OCI-LY1 (cell line): ENCODE measurements around the gene HPS3.

ENCODE experiments used
- H2AFZ ChIP-seq: fragments of 200-600 bp; sonication (generic), shearing (Covaris generic); 2 replicates; pipeline ENCODE4 v1.6.0; 2014; ENCODE audit warnings: antibody characterized with exemption, mild to moderate bottlenecking, low read length
- H3F3A ChIP-seq: fragments of 200-600 bp; sonication (generic), shearing (Covaris generic); 2 replicates; pipeline ENCODE4 v1.6.0; 2014; ENCODE audit warnings: mild to moderate bottlenecking, antibody characterized with exemption, low read length, moderate library complexity; ENCODE audit not compliant: insufficient read depth
- H3K27ac ChIP-seq: fragments of 200-600 bp; sonication (generic); 2 replicates; pipeline ENCODE4 v1.5.1; 2014; ENCODE audit warnings: low read length, mixed run types, mild to moderate bottlenecking, low read depth; ENCODE audit not compliant: poor library complexity, severe bottlenecking
- H3K27me3 ChIP-seq: fragments of 200-600 bp; sonication (generic); 2 replicates; pipeline ENCODE4 v1.6.0; 2014; ENCODE audit warnings: antibody characterized with exemption, mild to moderate bottlenecking, low read length, moderate library complexity; ENCODE audit not compliant: insufficient read depth
- H3K36me3 ChIP-seq: fragments of 200-600 bp; sonication (generic); 2 replicates; pipeline ENCODE4 v1.6.1; 2014; ENCODE audit warnings: mild to moderate bottlenecking, antibody characterized with exemption, low read length, moderate library complexity, mixed read lengths; ENCODE audit not compliant: insufficient read depth
- H3K4me1 ChIP-seq: fragments of 200-600 bp; sonication (generic); 2 replicates; pipeline ENCODE4 v1.5.1; 2014; ENCODE audit warnings: mild to moderate bottlenecking, low read length, moderate library complexity; ENCODE audit not compliant: insufficient read depth, severe bottlenecking
- H3K4me2 ChIP-seq: fragments of 200-600 bp; sonication (generic), shearing (Covaris generic); 2 replicates; pipeline ENCODE4 v1.6.1; 2014; ENCODE audit warnings: low read length
- H3K4me3 ChIP-seq: fragments of 200-600 bp; sonication (generic); 2 replicates; pipeline ENCODE4 v1.5.1; 2014; ENCODE audit warnings: low read length, low read depth, mild to moderate bottlenecking, mixed read lengths; ENCODE audit not compliant: poor library complexity, severe bottlenecking
- H3K79me2 ChIP-seq: fragments of 200-600 bp; shearing (Covaris generic); 2 replicates; pipeline ENCODE4 v1.6.1; 2016; ENCODE audit warnings: mixed run types, low read length, mixed read lengths; ENCODE audit not compliant: insufficient read depth
- H3K9ac ChIP-seq: fragments of 200-600 bp; sonication (generic), shearing (Covaris generic); 2 replicates; pipeline ENCODE4 v1.6.1; 2014; ENCODE audit warnings: mild to moderate bottlenecking, low read length, mixed read lengths
- H3K9me2 ChIP-seq: fragments of 200-600 bp; sonication (generic), shearing (Covaris generic); 2 replicates; pipeline ENCODE4 v1.6.1; 2014; ENCODE audit warnings: low read depth, mild to moderate bottlenecking, low read length, mixed read lengths
- H3K9me3 ChIP-seq: fragments of 200-600 bp; shearing (Covaris generic); 2 replicates; pipeline ENCODE4 v1.6.1; 2014; ENCODE audit warnings: low read length, mixed read lengths
- H4K20me1 ChIP-seq: fragments of 200-600 bp; sonication (generic), shearing (Covaris generic); 2 replicates; pipeline ENCODE4 v1.6.0; 2016; ENCODE audit warnings: mild to moderate bottlenecking, low read length; ENCODE audit not compliant: insufficient read depth
- EZH2 ChIP-seq: fragments of 200-600 bp; sonication (generic), shearing (Covaris generic); IDR thresholded peaks from 2 replicates; pipeline ENCODE4 v1.8.0; 2017; ENCODE audit warnings: borderline replicate concordance, mixed run types, mild to moderate bottlenecking, antibody characterized with exemption, low read length, moderate library complexity, mixed read lengths
- TF ChIP-seq, protein P1 (sequence below): fragments of 200-600 bp; sonication (generic), shearing (Covaris generic); IDR thresholded peaks from 2 replicates; pipeline ENCODE4 v1.5.1; 2017; ENCODE audit warnings: mild to moderate bottlenecking, antibody characterized with exemption, low read length, moderate library complexity, mixed read lengths

Gene HPS3

DNA sequence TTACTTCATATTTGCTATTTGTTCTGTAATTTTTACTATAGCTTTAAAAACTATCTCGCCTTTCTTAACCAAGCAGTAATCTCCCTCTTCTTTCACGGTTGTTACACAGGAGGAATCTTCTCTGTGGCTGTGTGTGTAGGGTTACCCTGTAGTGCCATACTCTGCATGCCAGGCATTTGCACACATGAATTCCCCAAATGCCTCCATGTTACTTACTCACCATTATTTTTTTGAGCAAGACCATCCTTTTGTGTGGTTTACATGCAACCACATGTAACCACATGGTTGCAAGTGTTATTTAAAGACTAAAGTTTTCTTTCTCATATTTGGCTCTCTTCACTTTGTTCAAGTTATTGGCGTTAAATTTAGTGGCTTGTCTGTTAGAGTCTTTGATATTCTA, 45.5 kb downstream of the HPS3 start:
- no peak overlapping the region for H3K9ac ChIP-seq
- H2AFZ ChIP-seq, result no peak overlapping the region
- H3K36me3 ChIP-seq, result peaks cover 44% of the 10 kb centered on the region
- H3K4me1 ChIP-seq, result no peaks in the 10 kb centered on the region
- H3K4me3 ChIP-seq, result no peak overlapping the region
- no peaks in the 10 kb centered on the region for H3K9me2 ChIP-seq
- TF ChIP-seq EZH2, result no peak
- TF ChIP-seq, protein P1, sequence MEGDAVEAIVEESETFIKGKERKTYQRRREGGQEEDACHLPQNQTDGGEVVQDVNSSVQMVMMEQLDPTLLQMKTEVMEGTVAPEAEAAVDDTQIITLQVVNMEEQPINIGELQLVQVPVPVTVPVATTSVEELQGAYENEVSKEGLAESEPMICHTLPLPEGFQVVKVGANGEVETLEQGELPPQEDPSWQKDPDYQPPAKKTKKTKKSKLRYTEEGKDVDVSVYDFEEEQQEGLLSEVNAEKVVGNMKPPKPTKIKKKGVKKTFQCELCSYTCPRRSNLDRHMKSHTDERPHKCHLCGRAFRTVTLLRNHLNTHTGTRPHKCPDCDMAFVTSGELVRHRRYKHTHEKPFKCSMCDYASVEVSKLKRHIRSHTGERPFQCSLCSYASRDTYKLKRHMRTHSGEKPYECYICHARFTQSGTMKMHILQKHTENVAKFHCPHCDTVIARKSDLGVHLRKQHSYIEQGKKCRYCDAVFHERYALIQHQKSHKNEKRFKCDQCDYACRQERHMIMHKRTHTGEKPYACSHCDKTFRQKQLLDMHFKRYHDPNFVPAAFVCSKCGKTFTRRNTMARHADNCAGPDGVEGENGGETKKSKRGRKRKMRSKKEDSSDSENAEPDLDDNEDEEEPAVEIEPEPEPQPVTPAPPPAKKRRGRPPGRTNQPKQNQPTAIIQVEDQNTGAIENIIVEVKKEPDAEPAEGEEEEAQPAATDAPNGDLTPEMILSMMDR, result no peak
- H4K20me1 ChIP-seq, result no peaks in the 10 kb centered on the region
- no peaks in the 10 kb centered on the region for H3K79me2 ChIP-seq
- H3K4me2 ChIP-seq, result no peak overlapping the region
- H3F3A ChIP-seq, result no peaks in the 10 kb centered on the region
- H3K27me3 ChIP-seq, result no peaks in the 10 kb centered on the region
- H3K27ac ChIP-seq, result no peak overlapping the region
- H3K9me3 ChIP-seq, result no peaks in the 10 kb centered on the region

DNA sequence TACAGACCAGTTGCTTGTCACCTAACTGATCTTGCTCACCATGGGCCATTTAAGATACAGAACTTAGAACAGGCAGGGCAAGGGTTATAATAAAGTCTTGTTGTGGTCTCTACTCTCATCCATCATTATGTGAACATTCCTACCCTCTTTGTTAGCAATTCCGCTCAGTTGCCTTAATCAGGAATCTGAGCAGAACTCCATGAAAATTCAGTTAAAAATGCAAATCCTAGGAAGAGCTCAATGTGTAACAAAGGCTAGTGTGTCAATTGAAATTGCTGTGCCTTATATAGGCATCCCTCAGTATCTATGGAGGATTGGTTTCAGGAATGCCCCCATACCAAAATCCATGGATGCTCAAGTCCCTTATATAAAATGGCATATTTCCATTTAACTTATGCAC, 47.7 kb downstream of the HPS3 start:
- Histone ChIP-seq H3F3A (no peaks in the 10 kb centered on the region), H3K79me2 (no peaks in the 10 kb centered on the region), H4K20me1 (no peaks in the 10 kb centered on the region), H3K4me1 (no peaks in the 10 kb centered on the region), H3K9me3 (no peaks in the 10 kb centered on the region), H3K4me3 (no peak overlapping the region), H3K9ac (no peak overlapping the region), H3K27ac (no peak overlapping the region), H3K9me2 (no peaks in the 10 kb centered on the region), H3K4me2 (no peak overlapping the region), H2AFZ (no peak overlapping the region), H3K36me3 (peaks cover 23% of the 10 kb centered on the region), H3K27me3 (no peaks in the 10 kb centered on the region)
- TF ChIP-seq, protein P1, result no peak
- TF ChIP-seq EZH2, result no peak

DNA sequence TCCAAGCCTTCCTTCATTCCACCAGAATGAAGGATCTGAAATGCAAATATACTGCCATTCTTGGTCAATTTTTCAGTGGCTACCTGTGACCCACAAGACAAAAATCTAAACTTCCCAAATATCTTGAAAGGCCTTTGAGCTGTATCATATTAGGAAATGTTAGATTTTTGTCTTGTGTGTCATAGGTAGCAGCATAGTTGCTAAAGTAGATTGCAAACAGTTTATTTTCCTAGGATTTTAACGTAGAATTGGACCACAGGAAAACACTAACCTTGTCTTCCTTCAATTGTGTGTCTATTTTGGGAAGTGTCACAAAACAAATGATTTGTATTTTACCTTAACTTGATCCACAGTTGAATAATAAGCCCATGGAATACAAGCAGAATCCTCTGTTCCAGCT, 49.8 kb downstream of the HPS3 start:
- no peak overlapping the region for H2AFZ ChIP-seq
- TF ChIP-seq EZH2, result no peak
- TF ChIP-seq, protein P1, result no peak
- H3K27me3 ChIP-seq, result no peaks in the 10 kb centered on the region
- no peak overlapping the region for H3K4me3 ChIP-seq
- H3K9me2 ChIP-seq, result no peaks in the 10 kb centered on the region
- H3K36me3 ChIP-seq, result peaks cover 5% of the 10 kb centered on the region; the same call in 1 of the 2 replicates
- H3K9ac ChIP-seq, result no peak overlapping the region
- H4K20me1 ChIP-seq, result no peaks in the 10 kb centered on the region
- H3K9me3 ChIP-seq, result no peaks in the 10 kb centered on the region
- H3K4me1 ChIP-seq, result no peaks in the 10 kb centered on the region
- no peaks in the 10 kb centered on the region for H3K79me2 ChIP-seq
- no peak overlapping the region for H3K27ac ChIP-seq
- H3F3A ChIP-seq, result no peaks in the 10 kb centered on the region
- no peak overlapping the region for H3K4me2 ChIP-seq
